Left renal cortex interstitium (tissue), 4 donors: ENCODE data around the gene PEPD. TPM values are rescaled to one million over a fixed set of nuclear protein-coding genes. Genes with fewer than 3 reads are reported as not detected.

Source experiments
- DNase-seq, 4 donors: peaks; one replicate each; pipeline ENCODE4 v3.0.0-alpha.2; 2013; ENCODE audit warnings: low read depth in 4 of 4, low spot score in 2 of 4, missing footprints in 1 of 4
- polyA plus RNA-seq, 4 donors: library from polyadenylated mRNA; unstranded; fragments of 120-200 nt; gene quantifications; one replicate each; pipeline ENCODE4 v1.2.1, GENCODE V29; 2013; ENCODE audit not compliant: insufficient read length in 4 of 4

The PEPD gene
- polyA plus RNA-seq, 4 donors, result 99.6 to 124 (median 108) TPM

GRCh38 chr19:33512580-33513137 is 8.9 kb downstream of the PEPD start:
- no peak for DNase-seq

- no peak for DNase-seq
Observed at GRCh38 chr19:33512021-33512420, 9.6 kb downstream of the PEPD start.

GRCh38 chr19:33511346-33511745 is 10.2 kb downstream of the PEPD start:
- DNase-seq, result no peak

GRCh38 chr19:33510462-33511194 is 11.0 kb downstream of the PEPD start:
- DNase-seq, result no peak

- no peak for DNase-seq
Observed at GRCh38 chr19:33509774-33510173, 11.8 kb downstream of the PEPD start.

- no peak for DNase-seq
Observed at GRCh38 chr19:33508941-33509614, 12.5 kb downstream of the PEPD start.

GRCh38 chr19:33508431-33508830 is 13.2 kb downstream of the PEPD start:
- no peak for DNase-seq

- DNase-seq, result no peak
Observed at GRCh38 chr19:33508009-33508408, 13.6 kb downstream of the PEPD start.

GRCh38 chr19:33507021-33507956 is 14.3 kb downstream of the PEPD start:
- no peak for DNase-seq

GRCh38 chr19:33506498-33506897 is 15.1 kb downstream of the PEPD start:
- no peak for DNase-seq

- no peak for DNase-seq
Observed at GRCh38 chr19:33505823-33506222, 15.8 kb downstream of the PEPD start.

- DNase-seq, result no peak
Observed at GRCh38 chr19:33505148-33505547, 16.4 kb downstream of the PEPD start.

GRCh38 chr19:33504058-33504444 is 17.5 kb downstream of the PEPD start:
- no peak for DNase-seq

- no peak for DNase-seq
Observed at GRCh38 chr19:33503433-33504057, 18.0 kb downstream of the PEPD start.

GRCh38 chr19:33503030-33503429 is 18.6 kb downstream of the PEPD start:
- DNase-seq, result no peak

- no peak for DNase-seq
Observed at GRCh38 chr19:33502521-33502920, 19.1 kb downstream of the PEPD start.

- no peak for DNase-seq
Observed at GRCh38 chr19:33501693-33502356, 19.8 kb downstream of the PEPD start.

GRCh38 chr19:33500991-33501390 is 20.6 kb downstream of the PEPD start:
- no peak for DNase-seq

- no peak for DNase-seq
Observed at GRCh38 chr19:33500586-33500985, 21.0 kb downstream of the PEPD start.
